ENCODE results near the gene NDUFB10. TPM values are rescaled to one million over a fixed set of nuclear protein-coding genes. Genes with fewer than 3 reads are reported as not detected.

NDUFB10 gene
- total RNA-seq, 3 donors from 2014 or later (not counting 1 experiment from before 2014, with no cell fraction given): 54.5 to 61.1 (median 59.5) TPM

GRCh38 chr16:2005646-2006045 is 46.3 kb downstream of the NDUFB10 start:
- Mint-ChIP-seq H3K27me3 (ENCODE audit: low read depth in 2 of 2) (no peaks in the 10 kb centered on the region), H3K4me3 (peak overlapping the region; percentile 28), H3K36me3 (no peaks in the 10 kb centered on the region), H3K27ac (peak overlapping the region; percentile 18 to 52), H3K4me1 (peaks cover 28 to 54% of the 10 kb centered on the region in 2 donors), H3K9me3 (no peaks in the 10 kb centered on the region)
- ATAC-seq (no peak), DNase-seq (no peak)
- Histone ChIP-seq H3K27ac (ENCODE audit: low read length) (no peak overlapping the region), H3K4me3 (ENCODE audit: low read length) (no peak overlapping the region), H3K4me1 (ENCODE audit: control insufficient read depth, insufficient read depth, low read length) (peaks cover 62% of the 10 kb centered on the region), H3K36me3 (ENCODE audit: control insufficient read depth, insufficient read depth, low read length) (peaks cover 26% of the 10 kb centered on the region), H3K27me3 (ENCODE audit: control insufficient read depth, insufficient read depth, low read length) (no peaks in the 10 kb centered on the region), H3K9me3 (ENCODE audit: control insufficient read depth, insufficient read depth, low read length) (no peaks in the 10 kb centered on the region)
- intact Hi-C loops (cut with micrococcal nuclease): loop anchor here (10.0 kb wide), 2 partner anchors 479 to 659 kb away; no protein-coding TSS in a partner anchor
- WGBS (ENCODE audit: insufficient coverage): 57% methylated on average over 21 of the region's 21 CpGs
- TF ChIP-seq CTCF (IDR thresholded peaks at IDR 0.05): no peak

GRCh38 chr16:2006317-2006716 is 47.0 kb downstream of the NDUFB10 start:
- H3K36me3 Mint-ChIP-seq: no peaks in the 10 kb centered on the region
- H3K4me1 ChIP-seq (ENCODE audit: control insufficient read depth, insufficient read depth, low read length): peaks cover 64% of the 10 kb centered on the region
- H3K27ac Mint-ChIP-seq: peak overlapping the region; percentile 18 to 94
- no peaks in the 10 kb centered on the region for H3K27me3 Mint-ChIP-seq (ENCODE audit: low read depth in 2 of 2)
- ATAC-seq (no peak), DNase-seq (no peak)
- no peaks in the 10 kb centered on the region for H3K9me3 ChIP-seq (ENCODE audit: control insufficient read depth, insufficient read depth, low read length)
- WGBS (ENCODE audit: insufficient coverage): 93% methylated on average over 8 of the region's 8 CpGs
- H3K9me3 Mint-ChIP-seq: no peaks in the 10 kb centered on the region
- TF ChIP-seq CTCF (IDR thresholded peaks at IDR 0.05): no peak
- peaks cover 28 to 54% of the 10 kb centered on the region in 2 donors for H3K4me1 Mint-ChIP-seq
- H3K4me3 Mint-ChIP-seq: peak overlapping the region; percentile 40
- H3K4me3 ChIP-seq (ENCODE audit: low read length): no peak overlapping the region
- peaks cover 22% of the 10 kb centered on the region for H3K36me3 ChIP-seq (ENCODE audit: control insufficient read depth, insufficient read depth, low read length)
- H3K27me3 ChIP-seq (ENCODE audit: control insufficient read depth, insufficient read depth, low read length): no peaks in the 10 kb centered on the region
- no peak overlapping the region for H3K27ac ChIP-seq (ENCODE audit: low read length)
- intact Hi-C loops (cut with micrococcal nuclease): loop anchor here (10.0 kb wide), 2 partner anchors 478 to 658 kb away; no protein-coding TSS in a partner anchor

- peaks cover 28 to 54% of the 10 kb centered on the region in 2 donors for H3K4me1 Mint-ChIP-seq
- peak overlapping the region; percentile 76 to 94 for H3K27ac Mint-ChIP-seq
- no peak for ATAC-seq
- intact Hi-C loops (cut with micrococcal nuclease): loop anchor here (10.0 kb wide), 2 partner anchors 478 to 658 kb away; no protein-coding TSS in a partner anchor
- Histone ChIP-seq H3K27me3 (ENCODE audit: control insufficient read depth, insufficient read depth, low read length) (no peaks in the 10 kb centered on the region), H3K27ac (ENCODE audit: low read length) (no peak overlapping the region), H3K9me3 (ENCODE audit: control insufficient read depth, insufficient read depth, low read length) (no peaks in the 10 kb centered on the region), H3K4me1 (ENCODE audit: control insufficient read depth, insufficient read depth, low read length) (peaks cover 64% of the 10 kb centered on the region), H3K36me3 (ENCODE audit: control insufficient read depth, insufficient read depth, low read length) (peaks cover 13% of the 10 kb centered on the region), H3K4me3 (ENCODE audit: low read length) (no peak overlapping the region)
- H3K36me3 Mint-ChIP-seq: no peaks in the 10 kb centered on the region
- peak overlapping the region; percentile 76 for H3K4me3 Mint-ChIP-seq
- H3K27me3 Mint-ChIP-seq (ENCODE audit: low read depth in 2 of 2): no peaks in the 10 kb centered on the region
- no peak for TF ChIP-seq CTCF (IDR thresholded peaks at IDR 0.05)
- no peaks in the 10 kb centered on the region for H3K9me3 Mint-ChIP-seq
- no peak for DNase-seq
- 78% methylated on average over 16 of the region's 16 CpGs for WGBS (ENCODE audit: insufficient coverage)
Observed at GRCh38 chr16:2007081-2007836, 47.9 kb downstream of the NDUFB10 start.

All from natural killer cell (primary cell).